Endometrial microvascular endothelial cells (primary cell): ENCODE data around the gene ZNF423. TPM values are rescaled to one million over a fixed set of nuclear protein-coding genes. Genes with fewer than 3 reads are reported as not detected.

Experiments used
- in situ Hi-C: cut with HindIII; loops from 2 replicates; pipeline ENCODE4 v1.10.0; 2017; ENCODE audit warnings: low sequenced_read_pairs, low pct_unique_long_range_greater_than_20kb; ENCODE audit errors: inconsistent ontology term
- total RNA-seq: library from RNA; depleted of rRNA; stranded (reverse); fragments of >200 nt; gene quantifications from one replicate; pipeline ENCODE4 v1.2.3, GENCODE V29; 2015; ENCODE audit errors: inconsistent ontology term

Gene ZNF423
- total RNA-seq, 1 donor from 2014 or later = 1.2 TPM

- in situ Hi-C loops = no loop called here
Measured at GRCh38 chr16:49464093-49464492, 391.8 kb downstream of the ZNF423 start.

DNA sequence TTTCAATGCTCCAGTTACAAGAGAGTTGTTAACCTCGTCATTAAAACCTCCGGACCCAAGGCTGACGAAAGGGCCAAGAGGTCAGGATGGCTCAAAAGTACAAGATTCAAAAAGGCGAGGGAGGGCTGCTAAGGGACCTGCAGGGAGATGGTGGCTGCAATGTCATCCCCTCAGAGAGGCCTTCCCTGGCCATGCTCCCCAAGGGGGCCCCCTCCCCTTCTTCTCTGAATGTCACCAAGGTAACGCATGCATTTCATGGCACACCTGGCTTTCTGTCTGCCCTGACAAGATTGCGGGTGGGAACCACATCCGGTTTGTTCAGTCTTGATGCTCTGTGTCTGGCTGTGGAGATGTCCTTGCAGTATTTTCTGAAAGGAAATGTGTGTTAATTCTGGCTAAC is 392.4 kb downstream of the ZNF423 start:
- in situ Hi-C loops = no loop called here

GRCh38 chr16:49462989-49463371 is 392.9 kb downstream of the ZNF423 start:
- in situ Hi-C loops = no loop called here

DNA sequence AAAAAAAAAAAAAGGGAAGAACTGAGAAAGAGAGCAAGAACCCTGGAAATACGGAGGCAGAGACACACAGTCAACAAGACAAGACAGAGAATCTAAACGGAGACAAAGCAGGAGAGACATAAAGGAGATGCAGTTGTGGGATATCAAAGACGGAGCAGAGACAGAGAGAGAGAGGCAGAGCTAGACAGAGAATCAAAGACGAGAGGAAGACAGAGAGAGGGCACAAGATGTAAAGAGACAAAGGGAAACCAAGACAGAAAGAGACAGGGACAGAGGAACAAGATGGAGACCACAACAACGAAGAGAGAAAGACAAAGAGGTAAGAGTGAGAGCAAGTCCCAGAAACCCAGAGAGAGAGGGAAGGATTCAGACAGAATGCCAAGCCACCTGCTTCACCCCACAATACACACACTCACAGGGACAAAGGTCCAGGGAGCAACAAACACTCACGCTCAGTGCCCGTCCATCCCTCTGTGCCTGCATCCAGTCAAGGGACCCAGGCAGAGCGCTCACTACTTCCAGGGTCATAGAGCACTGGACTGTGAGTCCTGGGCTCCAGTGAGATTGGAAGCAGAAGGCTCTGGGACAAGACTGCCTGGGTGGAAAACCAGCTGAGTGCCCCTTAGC is 393.4 kb downstream of the ZNF423 start:
- in situ Hi-C loops = no loop called here

DNA sequence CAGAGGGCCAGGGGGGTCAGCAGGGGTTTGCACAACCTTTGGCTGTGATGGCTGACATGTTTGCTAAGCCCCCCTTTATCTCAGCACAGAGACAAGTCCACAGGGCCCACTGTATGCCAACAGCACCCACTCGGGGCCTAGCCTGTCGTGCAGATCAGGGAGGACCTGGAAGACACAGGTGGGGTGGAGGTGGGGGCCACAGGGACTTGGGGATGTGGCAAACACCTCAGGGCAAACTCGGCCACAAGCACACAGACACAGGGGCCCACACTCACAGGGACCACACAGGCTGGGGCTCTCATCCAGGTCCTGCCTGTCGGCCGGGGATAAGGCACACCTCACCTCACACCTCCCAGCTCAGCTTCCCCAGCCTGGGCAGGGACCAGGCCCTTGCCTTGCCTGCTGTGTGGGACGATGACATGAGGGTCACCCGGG is 394.4 kb downstream of the ZNF423 start:
- in situ Hi-C loops = no loop called here

DNA sequence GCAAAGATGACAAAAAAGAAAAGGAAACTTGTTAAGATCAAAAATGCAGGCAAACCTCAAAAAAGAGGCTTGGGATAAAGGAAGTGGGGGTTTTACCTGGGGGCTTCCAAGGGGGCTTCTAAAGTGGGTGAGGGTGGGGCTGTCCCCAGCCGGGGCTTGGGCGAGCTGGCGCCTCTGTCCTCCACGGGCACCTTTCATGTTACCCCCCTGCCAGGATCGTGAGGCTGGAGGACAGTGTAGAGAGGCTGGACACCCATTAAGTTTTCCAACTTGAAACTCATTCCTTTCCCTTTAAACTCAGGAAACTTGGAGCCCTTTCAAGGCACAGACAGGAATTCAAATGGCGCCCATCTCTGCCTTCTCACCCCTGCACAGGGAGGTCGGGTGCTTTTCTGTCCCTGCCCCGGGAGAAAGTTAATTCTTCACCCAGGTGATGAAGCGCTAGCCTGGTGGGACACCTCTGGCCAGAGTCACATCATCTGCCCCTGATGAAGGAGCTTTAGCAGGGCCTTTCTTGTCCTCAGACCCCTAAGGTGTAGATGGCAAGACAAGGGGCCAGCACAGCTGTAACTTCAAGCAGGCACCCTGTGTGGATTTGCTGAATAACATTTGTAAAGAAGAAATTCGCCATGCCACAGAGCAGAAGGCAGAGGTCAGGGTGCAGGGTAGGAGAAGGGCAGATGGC is 395.0 kb downstream of the ZNF423 start:
- in situ Hi-C loops = no loop called here

GRCh38 chr16:49459953-49460735 is 395.8 kb downstream of the ZNF423 start:
- in situ Hi-C loops = no loop called here

GRCh38 chr16:49458656-49459445 is 397.1 kb downstream of the ZNF423 start:
- in situ Hi-C loops = no loop called here

GRCh38 chr16:49458243-49458642 is 397.7 kb downstream of the ZNF423 start:
- in situ Hi-C loops = no loop called here

DNA sequence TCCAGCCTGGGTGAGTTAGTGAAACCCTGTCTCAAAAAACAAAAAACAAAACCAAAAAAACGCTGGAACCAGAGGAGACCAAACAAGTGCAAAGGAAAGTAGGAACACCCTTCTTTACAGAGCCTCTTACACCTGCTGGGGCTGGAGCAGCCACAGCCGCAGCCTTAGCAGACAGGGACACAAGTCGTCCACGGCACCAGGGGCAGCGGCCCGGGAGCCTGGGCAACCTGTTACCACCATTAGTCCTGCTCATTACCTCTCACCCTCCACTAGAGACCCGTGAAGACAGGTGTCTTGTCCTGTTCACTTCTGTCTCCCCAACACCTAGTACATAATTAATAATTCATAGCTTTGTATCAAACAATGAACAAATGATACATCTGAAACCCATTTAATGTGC is 398.7 kb downstream of the ZNF423 start:
- in situ Hi-C loops = no loop called here

- in situ Hi-C loops = no loop called here
Measured at GRCh38 chr16:49456763-49457162, 399.1 kb downstream of the ZNF423 start.

DNA sequence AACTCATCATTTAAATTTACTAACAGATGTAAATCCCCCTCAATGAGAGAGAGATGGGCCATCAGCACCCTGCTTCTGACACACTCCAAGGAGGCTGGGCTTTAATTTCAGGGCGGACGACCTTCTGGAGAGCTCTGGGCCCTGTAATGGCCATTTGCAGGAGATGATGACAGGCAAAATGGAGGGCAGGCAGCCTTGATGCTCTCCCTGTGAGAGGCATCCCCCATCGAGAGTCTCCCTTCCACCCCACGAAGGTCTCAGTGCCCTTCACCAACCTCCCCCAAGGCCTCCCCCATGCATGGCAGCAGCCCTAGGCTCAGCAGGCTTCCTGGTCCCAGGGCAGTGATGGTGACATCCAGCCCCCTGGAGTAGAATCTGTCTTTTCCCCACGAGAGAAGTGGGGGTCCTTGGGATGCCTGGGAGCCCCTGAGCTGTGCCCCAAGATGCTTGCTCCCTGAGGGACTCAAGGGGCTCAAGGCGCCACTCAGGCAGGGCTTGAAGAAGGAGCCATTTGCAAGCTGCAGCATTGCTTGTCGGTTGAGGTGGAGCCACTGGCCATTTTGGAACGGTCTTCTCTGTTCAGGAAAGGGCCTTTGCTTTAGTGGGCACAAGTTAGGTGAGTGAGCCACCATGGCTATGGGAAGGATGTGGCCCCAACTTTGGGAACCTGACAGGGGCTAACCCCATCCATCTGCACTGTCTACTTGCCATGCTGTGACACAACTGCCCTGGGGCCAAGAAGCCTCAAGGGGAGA is 399.7 kb downstream of the ZNF423 start:
- in situ Hi-C loops = no loop called here

DNA sequence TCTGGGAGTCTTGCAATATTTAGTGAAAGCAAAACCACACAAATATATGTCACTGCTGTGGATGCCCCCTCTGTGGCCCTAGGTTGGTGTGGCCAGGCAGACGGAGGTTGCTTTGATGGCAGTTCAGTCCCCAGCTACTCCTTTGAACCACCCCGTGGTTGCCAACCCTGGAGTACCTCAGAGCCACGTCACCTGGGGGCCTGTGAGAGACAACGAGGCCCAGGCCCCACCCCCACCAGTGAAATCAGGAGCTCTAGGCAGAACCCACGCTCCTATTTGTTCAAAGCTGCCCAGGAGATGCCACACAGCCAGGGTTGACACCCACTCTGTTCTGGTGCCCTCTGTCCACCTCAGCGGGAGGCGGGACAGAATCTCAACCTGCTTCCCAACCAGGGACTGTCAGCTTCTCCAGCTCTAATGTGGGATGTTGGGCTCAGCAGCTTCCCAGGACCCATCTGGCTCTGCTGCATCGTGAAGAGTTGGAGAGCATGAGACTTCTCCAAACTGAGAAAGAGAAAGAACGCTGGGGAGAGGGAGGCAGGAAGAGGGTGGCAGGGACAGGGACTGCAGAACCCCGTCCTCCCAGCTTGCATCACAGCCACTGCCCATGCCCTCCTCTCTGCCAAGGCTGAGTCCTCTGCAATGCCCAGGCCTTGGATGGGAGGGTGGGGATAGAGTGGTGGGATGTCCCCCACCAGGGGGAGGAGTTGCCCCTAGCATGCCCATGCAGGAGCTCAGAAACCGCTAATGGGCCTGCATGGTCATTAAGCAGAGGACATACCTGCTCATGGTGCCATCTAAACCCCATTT is 400.5 kb downstream of the ZNF423 start:
- in situ Hi-C loops = no loop called here

GRCh38 chr16:49454426-49455180 is 401.3 kb downstream of the ZNF423 start:
- in situ Hi-C loops = no loop called here

DNA sequence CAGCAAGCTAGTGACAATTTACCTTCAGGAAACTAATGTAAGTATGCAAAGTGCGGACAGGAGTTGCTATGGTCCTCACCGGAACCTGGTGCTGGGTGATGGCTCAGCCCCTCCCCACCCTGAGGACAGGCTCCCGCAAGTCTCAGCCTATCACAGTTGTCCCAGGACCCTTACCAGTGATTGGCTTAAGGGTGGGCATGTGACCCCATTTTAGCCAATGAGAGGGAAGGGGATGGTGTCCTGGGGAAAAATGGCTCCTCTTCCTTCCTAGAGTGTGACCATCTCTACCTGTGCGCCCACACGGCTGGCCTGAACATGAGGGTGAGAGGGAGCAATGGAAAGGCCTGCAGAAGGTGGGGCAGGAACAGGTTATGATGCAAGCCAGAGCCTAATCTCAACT is 401.9 kb downstream of the ZNF423 start:
- in situ Hi-C loops = no loop called here

- in situ Hi-C loops = no loop called here
Measured at GRCh38 chr16:49453021-49453420, 402.9 kb downstream of the ZNF423 start.

GRCh38 chr16:49452578-49452977 is 403.3 kb downstream of the ZNF423 start:
- in situ Hi-C loops = no loop called here
